ENCODE measurements around the gene SLC52A3. TPM values are rescaled to one million over a fixed set of nuclear protein-coding genes. Genes with fewer than 3 reads are reported as not detected.
"Not testable (repeated sequence)": the region's sequence is repeated elsewhere in the genome, so short reads cannot be mapped to it uniquely, and the experiment has no call there.

The SLC52A3 gene
- total RNA-seq, 1 experiment from 2014 or later = 7.7 TPM

- H3K4me1 Mint-ChIP-seq = peaks cover 4% of the 10 kb centered on the region
- CTCF ChIA-PET = interaction anchor here (0.7 to 1.0 kb wide), 2 partner anchors 14 to 43 kb away, joined by 3 to 6 read pairs; partner anchors contain the start of gene SLC52A3
- H3K4me3 Mint-ChIP-seq = no peak overlapping the region
- DNase-seq (ENCODE audit: low spot score) = no peak
- ATAC-seq = no peak
- H3K27me3 Mint-ChIP-seq (ENCODE audit: low read depth) = peaks cover 44% of the 10 kb centered on the region
- no peak for TF ChIP-seq RORB (CRISPR knock-in tag; IDR thresholded peaks at IDR 0.05)
- no peak for TF ChIP-seq ZNF671 (CRISPR knock-in tag; IDR thresholded peaks at IDR 0.05)
- no peak for TF ChIP-seq EMX1 (CRISPR knock-in tag; IDR thresholded peaks at IDR 0.05)
- TF ChIP-seq SOX15 (CRISPR knock-in tag; IDR thresholded peaks at IDR 0.05) = no peak
- TF ChIP-seq AR (CRISPR knock-in tag; IDR thresholded peaks at IDR 0.05) = no peak
- no peak for TF ChIP-seq MYBL2 (CRISPR knock-in tag; IDR thresholded peaks at IDR 0.05)
- TF ChIP-seq CREB1 (CRISPR knock-in tag; IDR thresholded peaks at IDR 0.05) = no peak
- no peak for TF ChIP-seq TCF7 (CRISPR knock-in tag; IDR thresholded peaks at IDR 0.05; ENCODE audit: low read depth)
- TF ChIP-seq HMGA2 (CRISPR knock-in tag; IDR thresholded peaks at IDR 0.05) = no peak
- TF ChIP-seq, protein P1, sequence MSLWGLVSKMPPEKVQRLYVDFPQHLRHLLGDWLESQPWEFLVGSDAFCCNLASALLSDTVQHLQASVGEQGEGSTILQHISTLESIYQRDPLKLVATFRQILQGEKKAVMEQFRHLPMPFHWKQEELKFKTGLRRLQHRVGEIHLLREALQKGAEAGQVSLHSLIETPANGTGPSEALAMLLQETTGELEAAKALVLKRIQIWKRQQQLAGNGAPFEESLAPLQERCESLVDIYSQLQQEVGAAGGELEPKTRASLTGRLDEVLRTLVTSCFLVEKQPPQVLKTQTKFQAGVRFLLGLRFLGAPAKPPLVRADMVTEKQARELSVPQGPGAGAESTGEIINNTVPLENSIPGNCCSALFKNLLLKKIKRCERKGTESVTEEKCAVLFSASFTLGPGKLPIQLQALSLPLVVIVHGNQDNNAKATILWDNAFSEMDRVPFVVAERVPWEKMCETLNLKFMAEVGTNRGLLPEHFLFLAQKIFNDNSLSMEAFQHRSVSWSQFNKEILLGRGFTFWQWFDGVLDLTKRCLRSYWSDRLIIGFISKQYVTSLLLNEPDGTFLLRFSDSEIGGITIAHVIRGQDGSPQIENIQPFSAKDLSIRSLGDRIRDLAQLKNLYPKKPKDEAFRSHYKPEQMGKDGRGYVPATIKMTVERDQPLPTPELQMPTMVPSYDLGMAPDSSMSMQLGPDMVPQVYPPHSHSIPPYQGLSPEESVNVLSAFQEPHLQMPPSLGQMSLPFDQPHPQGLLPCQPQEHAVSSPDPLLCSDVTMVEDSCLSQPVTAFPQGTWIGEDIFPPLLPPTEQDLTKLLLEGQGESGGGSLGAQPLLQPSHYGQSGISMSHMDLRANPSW (CRISPR knock-in tag; conservative IDR thresholded peaks at IDR 0.05; ENCODE audit: low read depth) = no peak
- POLR2A ChIA-PET = interaction anchor here (0.7 kb wide), 1 partner anchor 24 kb away, joined by 4 read pairs; no protein-coding TSS in a partner anchor
- H3K9me3 Mint-ChIP-seq = no peaks in the 10 kb centered on the region
- no peak overlapping the region for H3K27ac Mint-ChIP-seq
- no peaks in the 10 kb centered on the region for H3K36me3 Mint-ChIP-seq
Measured at GRCh38 chr20:725491-725890, 42.8 kb downstream of the SLC52A3 start.

DNA sequence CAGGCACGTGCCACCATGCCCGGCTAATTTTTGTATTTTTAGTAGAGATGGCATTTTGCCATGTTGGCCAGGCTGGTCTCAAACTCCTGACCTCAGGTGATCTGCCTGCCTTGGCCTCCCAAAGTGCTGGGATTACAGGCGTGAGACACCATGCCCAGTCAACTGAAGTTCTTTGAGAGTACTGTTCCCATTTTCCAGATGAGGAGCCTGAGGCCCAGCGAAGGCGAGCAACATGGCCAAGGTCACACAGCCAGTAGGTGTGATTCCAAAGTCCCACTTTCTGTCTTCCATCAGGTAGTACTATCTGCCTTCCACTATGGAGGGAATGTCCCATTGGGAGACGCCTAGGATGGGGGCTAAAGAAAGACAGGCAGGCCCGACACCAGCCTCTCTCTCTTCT is 43.5 kb downstream of the SLC52A3 start:
- H3K27ac Mint-ChIP-seq; ATAC-seq; H3K4me1 Mint-ChIP-seq; POLR2A ChIA-PET; CTCF ChIA-PET; DNase-seq (ENCODE audit: low spot score); H3K9me3 Mint-ChIP-seq; H3K36me3 Mint-ChIP-seq; H3K4me3 Mint-ChIP-seq: not testable (repeated sequence)
- H3K27me3 Mint-ChIP-seq (ENCODE audit: low read depth) = peaks cover 40% of the 10 kb centered on the region

- ATAC-seq (peak; percentile 24; the same call in 1 of the 2 replicates), DNase-seq (ENCODE audit: low spot score) (peak; percentile 40)
- ChIA-PET POLR2A (no interaction called here), CTCF (interaction anchor here (0.6 to 2.7 kb wide), 5 partner anchors 15 to 162 kb away, joined by 4 to 11 read pairs (median 9); no protein-coding TSS in a partner anchor)
- Mint-ChIP-seq H3K36me3 (no peaks in the 10 kb centered on the region), H3K27me3 (ENCODE audit: low read depth) (peaks cover 33% of the 10 kb centered on the region), H3K9me3 (no peaks in the 10 kb centered on the region), H3K27ac (no peak overlapping the region; the same call in 1 of the 2 replicates), H3K4me1 (peaks cover 13% of the 10 kb centered on the region), H3K4me3 (no peak overlapping the region)
- no peak for TF ChIP-seq ZNF396 (CRISPR knock-in tag; IDR thresholded peaks at IDR 0.05; ENCODE audit: borderline replicate concordance)
- TF ChIP-seq NR3C1 (CRISPR knock-in tag; conservative IDR thresholded peaks at IDR 0.05; ENCODE audit: low read depth) = no peak
- no peak for TF ChIP-seq HMGA2 (CRISPR knock-in tag; IDR thresholded peaks at IDR 0.05)
- TF ChIP-seq, protein P1 (CRISPR knock-in tag; conservative IDR thresholded peaks at IDR 0.05; ENCODE audit: low read depth) = no peak
- TF ChIP-seq ZNF121 (CRISPR knock-in tag; IDR thresholded peaks at IDR 0.05) = no peak
- TF ChIP-seq TP53 (CRISPR knock-in tag; IDR thresholded peaks at IDR 0.05) = no peak
Measured at GRCh38 chr20:723756-724155, 44.5 kb downstream of the SLC52A3 start.

Measured in WTC11 (cell line).